Mesenchymal stem cell (in vitro differentiated cells and primary cell): ENCODE results near the gene MAP7D2.

Source experiments
- DNase-seq: peaks from one replicate; pipeline ENCODE4 v3.0.0-alpha.2; 2013
- H2AFZ ChIP-seq: one replicate; pipeline ENCODE4 v1.6.1; 2013; ENCODE audit warnings: low read depth, mild to moderate bottlenecking, control low read depth, inconsistent platforms, low read length, moderate library complexity
- H2AK5ac ChIP-seq: 2 replicates; pipeline ENCODE4 v1.6.1; 2013; ENCODE audit warnings: low read length, moderate library complexity, mild to moderate bottlenecking, inconsistent platforms; ENCODE audit not compliant: severe bottlenecking
- H2BK120ac ChIP-seq: one replicate; pipeline ENCODE4 v1.6.1; 2013; ENCODE audit warnings: low read depth, mild to moderate bottlenecking, inconsistent platforms, low read length, moderate library complexity
- H2BK12ac ChIP-seq, 2 experiments: one replicate each; pipeline ENCODE4 v1.6.1; 2013; ENCODE audit warnings: inconsistent platforms in 2 of 2, low read length in 2 of 2, mild to moderate bottlenecking in 2 of 2, moderate library complexity in 2 of 2, control low read depth in 1 of 2
- H2BK15ac ChIP-seq: one replicate; pipeline ENCODE4 v1.6.1; 2013; ENCODE audit warnings: mild to moderate bottlenecking, low read depth, inconsistent platforms; ENCODE audit not compliant: poor library complexity, severe bottlenecking
- H2BK5ac ChIP-seq: 2 replicates; pipeline ENCODE4 v1.6.1; 2013; ENCODE audit warnings: low read depth, mild to moderate bottlenecking, low read length, control low read depth, inconsistent platforms; ENCODE audit not compliant: poor library complexity, severe bottlenecking
- H3K14ac ChIP-seq, 2 experiments: one replicate each; pipeline ENCODE4 v1.6.1; 2013; ENCODE audit warnings: inconsistent platforms in 2 of 2, low read length in 2 of 2, control low read depth in 1 of 2, mild to moderate bottlenecking in 1 of 2, moderate library complexity in 1 of 2
- H3K18ac ChIP-seq, 2 experiments: one replicate each; pipeline ENCODE4 v1.6.1; 2013; ENCODE audit warnings: inconsistent platforms in 2 of 2, low read length in 2 of 2, control low read depth in 1 of 2, low read depth in 1 of 2, mild to moderate bottlenecking in 1 of 2
- H3K23ac ChIP-seq, 2 experiments: one replicate each; pipeline ENCODE4 v1.6.1; 2013; ENCODE audit warnings: inconsistent platforms in 2 of 2, low read length in 2 of 2, mild to moderate bottlenecking in 2 of 2, moderate library complexity in 2 of 2, control low read depth in 1 of 2
- H3K27ac ChIP-seq: 2 replicates; pipeline ENCODE4 v1.5.1; 2013; ENCODE audit warnings: mild to moderate bottlenecking, moderate library complexity, low read length, control low read depth, inconsistent platforms; ENCODE audit not compliant: poor library complexity, severe bottlenecking
- H3K27me3 ChIP-seq, 2 experiments: 2 replicates each; pipeline versions ENCODE4 v1.6.1 to v1.7.0; 2013; ENCODE audit warnings: low read length in 2 of 2, mild to moderate bottlenecking in 2 of 2, moderate library complexity in 2 of 2, control low read depth in 1 of 2, inconsistent platforms in 1 of 2; ENCODE audit not compliant: control insufficient read depth in 1 of 2, insufficient read depth in 1 of 2
- H3K36me3 ChIP-seq, 2 experiments: 2 replicates each; pipeline versions ENCODE4 v1.6.1 to v1.7.0; 2013; ENCODE audit warnings: low read length in 2 of 2, control low read depth in 1 of 2, inconsistent platforms in 1 of 2, low read depth in 1 of 2, mild to moderate bottlenecking in 1 of 2; ENCODE audit not compliant: insufficient read depth in 2 of 2, control insufficient read depth in 1 of 2
- H3K4ac ChIP-seq, 2 experiments: one replicate each; pipeline ENCODE4 v1.6.1; 2013; ENCODE audit warnings: inconsistent platforms in 2 of 2, low read length in 2 of 2, mild to moderate bottlenecking in 2 of 2, moderate library complexity in 2 of 2, control low read depth in 1 of 2, low read depth in 1 of 2
- H3K4me1 ChIP-seq: 2 replicates; pipeline ENCODE4 v1.6.1; 2013; ENCODE audit warnings: low read depth, low read length, control low read depth; ENCODE audit not compliant: control insufficient read depth, insufficient read depth
- H3K4me2 ChIP-seq: 2 replicates; pipeline ENCODE4 v1.6.1; 2013; ENCODE audit warnings: low read length, mild to moderate bottlenecking, inconsistent platforms; ENCODE audit not compliant: poor library complexity, severe bottlenecking
- H3K4me3 ChIP-seq, 2 experiments: 2 replicates each; pipeline versions ENCODE4 v1.5.1 to v1.7.0; 2013; ENCODE audit warnings: low read length in 2 of 2, mild to moderate bottlenecking in 2 of 2, control low read depth in 1 of 2, low read depth in 1 of 2; ENCODE audit not compliant: insufficient read depth in 1 of 2
- H3K79me1 ChIP-seq: replicated peaks from 2 replicates; pipeline ENCODE4 v1.6.1; 2013; ENCODE audit warnings: mild to moderate bottlenecking, control low read depth, low read length, inconsistent platforms; ENCODE audit not compliant: poor library complexity, severe bottlenecking
- H3K9ac ChIP-seq: 2 replicates; pipeline ENCODE4 v1.7.0; 2013; ENCODE audit warnings: mild to moderate bottlenecking, low read length, moderate library complexity
- H3K9me3 ChIP-seq: 2 replicates; pipeline ENCODE4 v1.7.0; 2013; ENCODE audit warnings: mild to moderate bottlenecking, low read length; ENCODE audit not compliant: control insufficient read depth
- H4K8ac ChIP-seq: one replicate; pipeline ENCODE4 v1.6.1; 2013; ENCODE audit warnings: inconsistent platforms, mild to moderate bottlenecking, low read length, moderate library complexity
- H4K91ac ChIP-seq: one replicate; pipeline ENCODE4 v1.6.1; 2013; ENCODE audit warnings: mild to moderate bottlenecking, low read length, inconsistent platforms
- WGBS: methylation state at CpG from one replicate; pipeline ENCODE4 v1.1.7; 2013; ENCODE audit warnings: mixed read lengths; 5-methylcytosine and 5-hydroxymethylcytosine counted together

Gene MAP7D2

DNA sequence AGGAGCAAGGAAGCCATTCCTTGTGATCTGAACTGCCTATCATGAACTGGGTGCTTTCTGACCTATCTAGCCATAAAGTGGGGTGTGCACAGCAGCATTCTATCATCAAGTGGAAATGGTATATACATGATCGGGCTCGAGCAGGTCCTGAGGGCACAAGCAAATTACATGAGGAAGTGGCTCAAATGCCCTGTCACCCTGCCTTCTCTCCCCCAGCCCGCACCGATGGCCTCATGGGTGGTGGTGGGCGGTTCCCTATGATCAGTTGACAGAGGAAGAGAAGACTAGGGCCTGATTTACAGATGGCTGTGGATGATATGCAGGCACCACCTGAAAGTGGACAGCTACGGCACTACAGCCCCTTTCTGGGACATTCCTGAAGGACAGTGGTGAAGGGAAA, 79.5 kb downstream of the MAP7D2 start:
- 97% methylated on average over 5 of the region's 6 CpGs for WGBS

DNA sequence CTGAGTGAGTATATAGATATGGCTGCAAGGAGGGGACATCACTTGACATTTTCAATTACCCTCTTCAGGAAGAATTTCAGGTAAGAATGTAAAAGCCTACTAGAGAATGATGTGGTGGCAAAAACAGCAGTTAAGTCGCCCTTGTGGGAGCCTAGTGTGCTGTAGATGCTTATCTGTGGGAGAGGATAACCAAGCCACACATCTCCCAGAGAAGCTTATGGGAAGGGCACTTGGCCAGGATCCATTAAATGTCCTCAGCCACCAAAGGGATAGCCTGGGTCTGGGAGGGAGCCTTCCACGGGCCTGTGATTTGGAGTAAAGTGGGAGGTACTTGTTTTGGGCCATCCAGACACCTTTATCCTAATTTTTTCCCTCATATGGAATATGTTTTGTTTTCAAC, 84.5 kb downstream of the MAP7D2 start:
- Histone ChIP-seq H3K4ac (no peak overlapping the region), H3K14ac (no peak overlapping the region), H3K18ac (no peak overlapping the region), H3K27me3 (peaks cover 0 to 14% of the 10 kb centered on the region in 2 experiments), H3K9me3 (peaks cover 6% of the 10 kb centered on the region), H3K4me3 (no peak overlapping the region), H3K36me3 (no peaks in the 10 kb centered on the region), H3K23ac (no peak overlapping the region), H2BK5ac (no peak overlapping the region), H2BK12ac (no peak overlapping the region), H2AK5ac (no peak overlapping the region), H4K8ac (no peak overlapping the region), H3K27ac (no peak overlapping the region), H3K4me1 (no peaks in the 10 kb centered on the region), H4K91ac (no peak overlapping the region), H3K9ac (no peak overlapping the region), H2BK120ac (no peak overlapping the region), H3K79me1 (no peaks in the 10 kb centered on the region), H2BK15ac (no peak overlapping the region), H2AFZ (no peak overlapping the region), H3K4me2 (no peak overlapping the region)
- no peak for DNase-seq
- 73% methylated on average over 1 of the region's 2 CpGs for WGBS

More for the DNA sequence above, 79.5 kb downstream of the MAP7D2 start:
- H3K9me3 ChIP-seq = no peaks in the 10 kb centered on the region
- no peak overlapping the region for H3K14ac ChIP-seq
- H4K91ac ChIP-seq = no peak overlapping the region
- no peaks in the 10 kb centered on the region for H3K36me3 ChIP-seq
- H3K4ac ChIP-seq = no peak overlapping the region
- no peaks in the 10 kb centered on the region for H3K79me1 ChIP-seq
- no peaks in the 10 kb centered on the region for H3K27me3 ChIP-seq
- H3K27ac ChIP-seq = no peak overlapping the region
- H2BK120ac ChIP-seq = no peak overlapping the region
- H3K9ac ChIP-seq = no peak overlapping the region
- H3K4me3 ChIP-seq = no peak overlapping the region
- H2AK5ac ChIP-seq = no peak overlapping the region
- no peak for DNase-seq
- H2BK12ac ChIP-seq = no peak overlapping the region
- H3K18ac ChIP-seq = no peak overlapping the region
- no peak overlapping the region for H3K4me2 ChIP-seq
- H4K8ac ChIP-seq = no peak overlapping the region
- H2BK5ac ChIP-seq = no peak overlapping the region
- no peaks in the 10 kb centered on the region for H3K4me1 ChIP-seq
- no peak overlapping the region for H3K23ac ChIP-seq
- H2BK15ac ChIP-seq = no peak overlapping the region
- no peak overlapping the region for H2AFZ ChIP-seq

DNA sequence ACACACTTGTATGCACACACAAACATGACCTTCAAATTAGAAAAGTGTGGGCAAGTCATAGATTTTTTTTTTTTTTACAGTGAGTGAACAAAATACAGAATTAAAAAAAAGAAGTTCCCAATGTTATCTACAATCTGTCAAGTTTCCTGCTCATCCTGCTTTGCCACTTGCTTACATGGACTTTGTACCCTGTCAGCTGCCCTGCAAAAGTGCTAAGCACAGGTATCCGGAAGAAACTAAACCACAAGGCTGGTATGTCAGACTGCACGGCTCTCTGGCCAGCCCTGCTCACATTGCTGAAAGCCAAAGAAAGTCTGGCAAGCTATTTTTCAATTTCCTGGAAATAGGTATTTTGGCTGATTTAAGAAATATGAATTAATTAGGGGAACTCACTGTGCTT, 87.0 kb downstream of the MAP7D2 start:
- H3K27ac ChIP-seq = no peak overlapping the region
- peaks cover 0 to 23% of the 10 kb centered on the region in 2 experiments for H3K27me3 ChIP-seq
- no peak overlapping the region for H2AFZ ChIP-seq
- no peak overlapping the region for H3K23ac ChIP-seq
- no peaks in the 10 kb centered on the region for H3K4me1 ChIP-seq
- DNase-seq = no peak
- H3K4me2 ChIP-seq = no peak overlapping the region
- H3K14ac ChIP-seq = no peak overlapping the region
- no peak overlapping the region for H3K18ac ChIP-seq
- no peaks in the 10 kb centered on the region for H3K79me1 ChIP-seq
- no peaks in the 10 kb centered on the region for H3K36me3 ChIP-seq
- no peak overlapping the region for H3K9ac ChIP-seq
- H2BK120ac ChIP-seq = no peak overlapping the region
- WGBS = 91% methylated on average over 2 of the region's 2 CpGs
- H3K4me3 ChIP-seq = no peak overlapping the region
- no peak overlapping the region for H2BK5ac ChIP-seq
- no peak overlapping the region for H2BK12ac ChIP-seq
- no peak overlapping the region for H3K4ac ChIP-seq
- no peak overlapping the region for H2AK5ac ChIP-seq
- no peak overlapping the region for H4K91ac ChIP-seq
- H4K8ac ChIP-seq = no peak overlapping the region
- peaks cover 6% of the 10 kb centered on the region for H3K9me3 ChIP-seq
- no peak overlapping the region for H2BK15ac ChIP-seq

DNA sequence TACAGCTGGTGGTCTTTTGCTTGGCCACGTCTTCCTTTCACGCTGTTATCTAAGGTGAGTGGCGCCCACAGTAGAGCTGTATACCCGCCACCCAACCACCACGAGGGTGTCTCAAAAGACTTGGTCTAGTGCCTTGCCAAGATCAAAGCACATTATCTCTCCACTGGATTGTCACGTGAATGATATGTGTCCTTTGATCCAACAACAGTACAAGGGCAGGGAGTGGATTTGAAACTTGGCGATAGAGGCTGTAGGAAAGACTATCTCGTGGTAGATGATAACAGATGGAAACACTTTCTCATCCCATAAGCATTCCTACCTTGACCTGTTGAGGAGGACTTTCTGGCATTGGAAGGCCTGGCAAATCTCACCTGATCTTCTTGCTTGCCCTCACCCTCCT, 88.1 kb downstream of the MAP7D2 start:
- H2BK120ac ChIP-seq = no peak overlapping the region
- H3K23ac ChIP-seq = no peak overlapping the region
- H3K79me1 ChIP-seq = no peaks in the 10 kb centered on the region
- H3K14ac ChIP-seq = no peak overlapping the region
- no peak overlapping the region for H3K4ac ChIP-seq
- H3K4me2 ChIP-seq = no peak overlapping the region
- no peak overlapping the region for H2BK15ac ChIP-seq
- H3K9ac ChIP-seq = no peak overlapping the region
- H3K27me3 ChIP-seq = peaks cover 0 to 29% of the 10 kb centered on the region in 2 experiments
- H3K36me3 ChIP-seq = no peaks in the 10 kb centered on the region
- no peak for DNase-seq
- no peak overlapping the region for H2AK5ac ChIP-seq
- no peak overlapping the region for H3K4me3 ChIP-seq
- WGBS = 98% methylated on average over 4 of the region's 8 CpGs
- no peak overlapping the region for H4K91ac ChIP-seq
- no peak overlapping the region for H2BK5ac ChIP-seq
- no peak overlapping the region for H2AFZ ChIP-seq
- H3K18ac ChIP-seq = no peak overlapping the region
- no peak overlapping the region for H2BK12ac ChIP-seq
- H3K27ac ChIP-seq = no peak overlapping the region
- no peak overlapping the region for H4K8ac ChIP-seq
- H3K9me3 ChIP-seq = peaks cover 6% of the 10 kb centered on the region
- H3K4me1 ChIP-seq = no peaks in the 10 kb centered on the region
